HG02840 (cell line): ENCODE measurements around the gene TRAF3IP1.
"Not testable (repeated sequence)": the region's sequence is repeated elsewhere in the genome, so short reads cannot be mapped to it uniquely, and the experiment has no call there.

Experiments used
- ATAC-seq: cut with Tn5 transposase; IDR thresholded peaks from one replicate; pipeline ENCODE4 v1.9.1; 2021; ENCODE audit warnings: mild to moderate bottlenecking, moderate library complexity, moderate number of reproducible peaks; ENCODE audit not compliant: unreplicated experiment, low FRiP score

The TRAF3IP1 gene, protein sequence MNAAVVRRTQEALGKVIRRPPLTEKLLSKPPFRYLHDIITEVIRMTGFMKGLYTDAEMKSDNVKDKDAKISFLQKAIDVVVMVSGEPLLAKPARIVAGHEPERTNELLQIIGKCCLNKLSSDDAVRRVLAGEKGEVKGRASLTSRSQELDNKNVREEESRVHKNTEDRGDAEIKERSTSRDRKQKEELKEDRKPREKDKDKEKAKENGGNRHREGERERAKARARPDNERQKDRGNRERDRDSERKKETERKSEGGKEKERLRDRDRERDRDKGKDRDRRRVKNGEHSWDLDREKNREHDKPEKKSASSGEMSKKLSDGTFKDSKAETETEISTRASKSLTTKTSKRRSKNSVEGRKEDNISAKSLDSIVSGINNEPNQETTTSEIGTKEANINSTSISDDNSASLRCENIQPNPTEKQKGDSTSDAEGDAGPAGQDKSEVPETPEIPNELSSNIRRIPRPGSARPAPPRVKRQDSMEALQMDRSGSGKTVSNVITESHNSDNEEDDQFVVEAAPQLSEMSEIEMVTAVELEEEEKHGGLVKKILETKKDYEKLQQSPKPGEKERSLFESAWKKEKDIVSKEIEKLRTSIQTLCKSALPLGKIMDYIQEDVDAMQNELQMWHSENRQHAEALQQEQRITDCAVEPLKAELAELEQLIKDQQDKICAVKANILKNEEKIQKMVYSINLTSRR

DNA sequence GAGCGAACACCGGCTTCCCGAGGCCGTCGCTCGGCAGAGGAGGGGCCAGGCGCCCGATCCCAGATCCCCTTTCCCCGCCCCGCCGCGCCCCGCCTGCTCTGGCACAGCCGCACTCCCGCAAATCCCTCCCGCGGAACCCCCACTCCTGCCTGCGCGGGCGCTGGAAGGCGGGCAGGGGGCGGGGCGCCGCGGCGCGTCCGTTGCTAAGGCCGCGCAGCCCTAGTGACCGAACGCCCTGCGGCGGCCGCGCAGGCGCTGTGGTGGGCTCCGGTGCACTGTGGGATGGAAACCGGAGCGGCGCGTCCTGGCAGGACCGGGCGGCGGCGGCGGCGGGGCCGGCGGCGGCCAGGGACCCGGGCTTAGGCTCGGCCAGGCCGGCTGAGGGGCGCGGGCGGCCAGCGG lies at the start of gene TRAF3IP1:
Gene TRAF3IP1 (plus strand): TSS at position 273 of the 402 bp plus-strand sequence. CDS start 145 bp downstream, outside the sequence.
- ATAC-seq = peak; percentile 81

DNA sequence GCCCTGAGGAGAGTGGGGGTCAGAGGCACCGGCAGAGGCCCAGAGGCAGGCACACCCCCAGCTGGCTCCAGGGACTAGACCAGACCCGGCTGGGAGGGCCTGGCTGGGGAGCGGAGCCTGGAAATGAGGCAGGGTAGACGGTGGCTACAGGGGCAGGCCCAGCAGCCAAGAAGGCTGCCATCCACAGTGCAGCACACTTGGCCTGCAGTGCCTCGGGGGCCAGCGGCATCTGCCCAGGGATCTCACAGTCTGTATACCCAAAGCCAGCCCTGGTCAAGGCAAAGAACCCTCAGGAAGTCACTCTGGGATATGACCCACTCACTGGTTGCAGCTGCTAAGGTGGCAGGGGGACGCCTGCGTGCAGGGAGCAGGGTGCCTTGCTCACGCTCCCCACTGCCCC lies 49.7 kb upstream of the TRAF3IP1 start:
- no peak for ATAC-seq

DNA sequence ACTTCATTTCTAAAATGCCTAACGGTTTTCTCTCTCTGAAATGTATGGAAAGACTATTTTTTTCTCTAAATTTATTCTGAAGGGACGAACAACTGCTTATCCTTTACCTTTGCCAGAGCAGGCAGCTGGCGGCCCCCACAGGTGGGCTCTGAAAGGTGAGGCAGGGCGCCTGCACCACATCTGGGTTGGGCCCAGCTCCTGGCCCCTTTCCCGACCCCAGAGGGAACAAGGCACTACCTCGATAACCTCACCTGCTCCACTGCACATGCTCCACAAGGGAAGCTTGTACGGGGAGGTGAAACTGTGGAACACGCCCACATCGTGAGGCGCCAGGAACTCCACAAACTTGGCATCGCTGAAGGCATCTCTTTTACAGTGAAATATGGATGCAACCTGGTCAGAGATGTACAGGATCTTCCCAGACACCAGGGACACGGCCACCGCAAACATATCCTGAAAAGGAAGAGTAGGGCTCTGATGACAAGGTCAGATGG lies 49.2 kb upstream of the TRAF3IP1 start:
- no peak for ATAC-seq

DNA sequence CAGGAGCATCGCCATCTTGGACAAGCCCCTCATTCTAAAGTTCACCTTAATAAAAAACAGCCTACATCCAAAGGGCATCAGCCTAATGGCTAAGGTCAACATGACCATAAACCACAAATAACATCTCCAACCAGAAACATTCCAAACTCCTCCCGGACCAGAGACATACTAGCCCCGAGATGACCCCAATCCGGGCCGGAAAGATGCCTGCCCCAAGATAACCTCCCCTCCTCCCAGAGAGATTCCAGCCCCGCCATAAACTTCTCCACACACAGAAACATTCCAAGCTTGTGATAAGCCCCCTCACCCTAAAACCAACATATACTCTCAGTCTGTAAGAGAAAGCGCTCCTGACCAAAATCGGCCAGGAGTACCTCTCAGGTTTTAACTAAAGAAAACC lies 48.6 kb upstream of the TRAF3IP1 start:
- not testable (repeated sequence) for ATAC-seq

DNA sequence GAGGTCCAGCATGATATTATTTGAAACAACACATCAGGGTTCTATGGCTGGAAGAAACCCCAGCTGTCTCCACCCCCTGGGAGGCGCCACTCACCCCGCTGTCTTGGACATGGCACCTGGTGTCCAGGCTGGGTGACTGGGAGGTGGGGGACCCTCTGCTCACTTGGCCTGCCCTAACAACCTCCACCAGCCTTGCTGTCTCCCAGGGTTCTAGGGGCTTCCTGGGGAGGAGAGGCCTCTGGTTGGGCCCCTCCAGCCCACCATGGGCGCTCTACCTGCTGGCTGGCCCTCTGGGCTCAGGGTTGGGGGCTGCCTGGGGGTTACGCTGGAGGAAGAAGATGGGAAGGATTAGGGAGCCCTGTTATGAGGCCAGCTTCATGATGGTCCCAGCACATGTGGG lies 48.2 kb upstream of the TRAF3IP1 start:
- no peak for ATAC-seq

DNA sequence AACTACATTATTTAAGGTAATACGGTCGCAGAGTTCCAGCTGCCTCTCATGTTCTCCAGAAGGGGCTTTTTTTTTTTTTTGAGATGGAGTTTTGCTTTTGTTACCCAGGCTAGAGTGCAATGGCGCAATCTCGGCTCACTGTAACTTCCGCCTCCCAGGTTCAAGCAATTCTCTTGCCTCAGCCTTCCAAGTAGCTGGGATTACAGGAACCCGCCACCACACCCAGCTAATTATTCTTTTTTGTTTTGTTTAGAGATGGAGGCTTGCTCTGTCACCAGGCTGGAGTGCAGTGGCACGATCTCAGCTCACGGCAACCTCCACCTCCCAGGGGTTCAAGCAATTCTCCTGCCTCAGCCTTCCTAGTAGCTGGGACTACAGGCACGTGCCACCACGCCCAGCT lies 46.9 kb upstream of the TRAF3IP1 start:
- ATAC-seq = not testable (repeated sequence)

DNA sequence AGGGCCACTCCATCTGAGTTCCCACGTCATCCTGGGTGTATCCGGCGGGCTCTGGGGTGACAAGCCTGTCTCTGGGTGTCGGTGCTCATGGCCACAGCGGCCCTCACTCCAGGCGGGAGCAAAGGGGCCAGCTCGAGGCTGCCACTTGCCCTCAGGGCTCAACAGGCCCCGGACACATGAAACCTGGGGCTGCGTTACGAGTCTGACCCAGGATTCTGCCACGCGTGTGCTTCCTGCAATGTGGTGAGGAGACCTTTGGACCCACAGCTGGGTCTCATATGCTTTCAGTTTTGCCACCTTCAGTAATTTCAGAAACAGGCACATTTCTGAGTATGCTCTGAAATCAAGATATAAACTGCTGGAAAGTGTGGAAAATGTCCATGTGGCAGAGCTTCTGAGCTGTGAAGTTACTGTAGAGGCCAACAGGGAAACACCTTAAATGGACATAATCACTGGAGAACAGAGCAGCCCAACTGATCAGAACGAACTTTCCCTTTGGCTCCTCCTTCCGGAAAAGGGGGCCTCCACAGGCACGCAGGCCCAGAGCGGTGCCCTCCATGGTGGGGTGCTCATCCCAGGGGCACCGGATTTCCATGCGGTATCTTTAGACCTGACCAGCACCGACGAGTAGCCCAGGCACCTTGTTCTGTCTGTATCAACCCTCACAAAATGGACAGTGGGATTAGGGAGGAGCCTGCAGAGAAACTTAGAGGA lies 46.0 kb upstream of the TRAF3IP1 start:
- ATAC-seq = no peak

DNA sequence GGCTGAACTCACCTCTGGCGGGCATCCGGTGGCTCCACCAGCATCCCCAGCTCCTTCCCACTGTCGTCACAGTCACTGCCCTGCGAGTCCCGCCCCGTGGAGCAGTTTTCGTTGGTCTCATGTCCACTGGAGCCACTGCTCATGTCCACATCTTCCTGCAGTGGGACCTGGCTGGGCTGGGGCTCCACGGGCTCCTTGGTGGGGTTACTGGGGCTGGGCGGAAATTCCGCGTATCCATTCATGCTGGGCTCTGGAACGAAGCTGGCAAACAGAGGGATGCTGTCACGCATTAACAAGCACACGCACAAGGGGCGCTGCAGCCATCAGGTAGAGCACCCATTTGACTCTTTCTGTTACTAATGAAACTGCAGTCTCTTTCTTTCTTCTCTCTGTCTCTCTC lies 42.6 kb upstream of the TRAF3IP1 start:
- ATAC-seq = no peak

DNA sequence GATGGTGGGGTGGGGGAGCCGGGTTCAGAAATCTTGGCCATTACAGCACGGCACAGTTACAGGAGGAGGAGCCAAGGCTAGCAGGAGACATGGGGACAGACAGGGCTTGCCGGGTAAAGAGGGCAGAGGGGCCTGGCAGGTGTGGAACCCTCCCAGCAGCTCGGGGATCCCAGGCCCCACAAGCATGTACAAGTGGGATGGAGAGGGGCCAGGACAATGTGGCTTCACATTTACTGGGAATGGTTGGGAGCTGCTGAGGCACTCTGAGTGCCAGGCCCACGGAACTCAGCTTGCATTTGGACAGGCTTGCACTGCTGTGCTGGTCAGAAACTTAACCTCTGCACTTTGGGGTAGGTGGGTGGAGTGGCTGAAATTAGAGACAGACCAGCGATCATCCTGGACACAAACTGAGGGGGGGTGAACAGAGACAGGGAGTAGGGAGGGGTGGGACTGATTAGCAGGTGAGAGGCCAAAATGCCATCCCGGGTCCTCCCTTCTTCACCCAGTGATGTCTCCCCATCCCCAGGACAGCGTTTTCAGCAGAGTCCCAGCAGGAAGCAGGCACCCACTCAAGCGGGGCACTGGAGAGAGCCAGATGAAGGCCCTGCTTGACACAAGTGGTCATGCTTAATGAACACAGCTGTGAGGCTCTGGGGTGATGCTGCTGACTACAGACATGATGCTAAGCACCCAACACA lies 41.5 kb upstream of the TRAF3IP1 start:
- no peak for ATAC-seq

DNA sequence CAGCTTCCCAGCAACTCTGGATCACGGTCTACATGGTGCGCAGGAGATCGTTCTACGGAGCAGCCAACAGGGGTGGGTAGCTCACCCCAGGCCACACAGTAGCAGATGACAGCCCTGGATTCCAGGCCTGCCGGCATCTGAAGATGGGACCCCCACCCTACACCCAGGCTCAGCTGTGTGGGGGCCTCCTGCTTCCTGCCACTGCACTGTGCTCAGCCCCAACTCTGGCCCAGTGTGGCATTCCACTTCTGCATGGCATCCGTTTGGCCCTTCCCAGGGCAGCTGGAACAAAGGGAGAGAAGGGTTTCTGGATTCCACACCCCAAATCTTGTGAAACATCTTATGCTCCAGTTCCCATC lies 41.0 kb upstream of the TRAF3IP1 start:
- ATAC-seq = no peak

DNA sequence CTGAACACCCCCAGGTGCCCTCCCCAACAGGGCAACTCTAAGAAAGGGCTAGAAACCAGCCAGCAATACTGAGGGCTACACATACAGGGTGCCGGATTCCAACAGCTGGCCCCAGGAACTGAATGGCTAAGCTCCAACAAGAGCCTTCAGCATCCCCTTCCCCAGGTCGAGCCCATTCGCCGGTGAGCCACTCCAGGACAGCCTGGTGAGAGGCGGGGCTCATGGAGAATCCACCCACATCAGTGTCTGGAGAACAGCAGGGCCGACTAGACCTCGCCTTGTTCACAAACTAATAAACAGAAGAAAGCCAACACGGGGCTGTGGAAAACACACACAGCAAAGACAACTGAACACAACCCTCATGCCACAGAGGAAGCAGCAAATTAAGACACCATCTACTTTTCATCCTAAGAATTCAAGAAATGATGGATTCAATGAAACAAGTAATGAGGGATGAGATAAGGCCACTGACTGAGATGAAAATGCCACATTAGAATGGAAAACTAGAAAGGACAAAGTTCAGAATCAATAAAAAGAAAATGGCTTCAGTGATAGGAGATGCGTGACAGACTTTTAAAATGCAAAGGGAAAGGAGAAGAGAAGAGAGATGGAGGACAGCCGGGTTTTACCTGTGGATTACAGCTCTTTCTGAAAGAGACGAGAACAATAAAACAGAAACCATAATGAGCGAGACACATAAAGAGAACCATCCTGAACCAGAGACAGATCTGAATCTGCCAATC lies 40.1 kb upstream of the TRAF3IP1 start:
- ATAC-seq = no peak

DNA sequence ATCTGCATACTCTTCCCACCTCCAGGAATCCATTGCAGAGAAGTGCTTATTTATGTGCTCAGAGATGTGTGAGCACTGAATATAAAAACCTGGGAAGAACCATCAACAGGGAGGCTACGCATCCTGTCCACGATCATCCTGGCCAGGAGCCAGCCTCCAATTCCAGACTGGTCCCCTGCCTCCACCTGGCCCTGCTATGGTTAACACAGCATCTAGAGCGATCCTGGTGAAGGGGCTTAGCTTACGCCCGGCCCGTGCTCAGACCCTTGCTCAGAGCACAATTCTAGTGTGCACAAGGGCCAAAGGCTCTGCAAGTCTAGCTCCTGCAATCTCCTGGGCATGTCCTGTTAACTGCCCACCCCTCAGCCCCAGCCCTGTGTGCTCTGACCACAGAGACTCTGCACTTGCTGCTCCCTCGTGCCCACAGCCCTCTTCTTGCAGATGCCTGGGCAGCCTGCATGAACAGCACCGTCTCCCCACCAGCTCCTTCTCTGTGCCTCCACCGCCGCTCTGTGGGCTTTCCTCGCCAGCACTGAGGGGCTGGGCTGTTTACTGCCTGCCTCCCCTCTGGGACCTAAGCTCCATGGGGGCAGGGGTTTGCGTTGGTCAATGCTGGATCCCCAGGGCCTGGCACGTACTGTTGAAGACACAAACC lies 38.4 kb upstream of the TRAF3IP1 start:
- ATAC-seq = no peak

DNA sequence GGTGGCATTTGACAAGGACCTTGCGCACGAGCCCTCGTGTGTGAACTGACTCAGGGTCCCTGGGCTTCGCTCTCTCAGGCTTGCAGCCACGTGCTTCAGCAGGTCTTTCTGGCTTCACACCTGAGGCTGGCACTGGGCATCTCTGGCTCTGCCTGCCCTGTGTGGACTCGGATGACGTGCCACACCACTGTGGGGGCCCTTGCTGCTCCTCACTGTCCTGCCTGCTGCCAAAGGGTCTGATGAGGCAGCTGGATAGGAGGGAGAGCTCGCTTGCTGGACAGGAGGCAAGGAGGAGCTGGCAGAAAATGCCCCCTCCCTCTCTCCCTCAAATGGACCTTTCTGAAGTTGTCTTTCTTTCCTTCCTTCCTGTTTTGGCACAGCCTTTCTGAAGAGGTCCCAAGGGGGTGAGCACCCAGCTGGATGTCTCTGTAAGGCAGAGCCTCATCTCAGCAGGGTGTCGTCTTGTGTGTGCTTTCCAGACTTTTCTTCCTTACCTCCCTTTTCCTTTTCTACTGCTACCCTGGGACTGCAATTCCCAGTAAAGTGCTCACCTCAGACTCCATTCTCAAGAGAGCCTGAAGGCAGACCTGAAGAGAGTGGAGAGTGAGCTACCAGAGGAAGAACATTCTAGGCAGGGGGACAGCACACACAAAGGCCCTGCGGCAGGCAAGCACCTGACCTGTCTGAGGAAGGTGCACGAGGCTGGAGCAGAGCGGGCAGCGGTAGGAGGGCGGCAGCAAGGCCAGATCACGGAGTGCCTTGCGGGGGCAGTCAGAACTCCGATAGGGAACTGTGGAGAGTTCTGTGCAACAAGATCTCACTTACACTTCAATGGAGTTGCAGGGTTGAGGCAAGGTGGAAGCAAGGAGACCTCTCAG lies 37.2 kb upstream of the TRAF3IP1 start:
- ATAC-seq = no peak

DNA sequence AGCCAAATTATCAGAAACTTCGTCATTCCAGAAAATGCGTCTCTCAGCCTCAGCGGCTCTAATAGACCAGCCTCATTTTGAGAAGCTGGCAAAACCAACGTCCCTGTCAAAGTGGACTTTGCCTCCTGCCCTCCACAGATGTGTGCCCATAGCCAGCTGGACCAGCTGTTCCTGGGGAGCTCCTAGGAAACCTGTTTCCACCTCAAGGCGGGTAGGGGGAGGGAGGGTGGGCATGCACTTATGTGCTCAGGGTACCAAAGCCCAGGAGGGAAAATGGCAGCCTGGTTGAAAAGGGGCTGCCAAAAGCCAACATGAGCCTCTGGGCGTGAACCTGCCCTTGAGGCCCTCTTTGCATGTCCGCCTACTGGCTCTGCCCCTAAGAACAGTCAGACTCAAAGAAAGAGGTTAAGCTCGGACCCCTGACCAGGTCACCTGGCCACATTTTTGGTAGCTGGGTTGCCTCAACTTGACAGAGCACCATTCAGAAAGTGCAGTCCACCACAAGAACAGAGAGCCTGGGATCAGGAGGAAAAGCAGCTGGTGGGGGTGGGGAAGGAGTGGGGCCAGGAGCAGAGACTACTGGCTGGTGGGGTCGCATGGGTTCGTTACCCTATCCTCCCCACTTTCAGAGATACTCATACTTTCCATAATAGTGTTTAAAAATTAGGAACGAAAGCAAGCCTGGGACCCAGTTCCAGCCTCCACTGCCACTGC lies 35.4 kb upstream of the TRAF3IP1 start:
- ATAC-seq = no peak

DNA sequence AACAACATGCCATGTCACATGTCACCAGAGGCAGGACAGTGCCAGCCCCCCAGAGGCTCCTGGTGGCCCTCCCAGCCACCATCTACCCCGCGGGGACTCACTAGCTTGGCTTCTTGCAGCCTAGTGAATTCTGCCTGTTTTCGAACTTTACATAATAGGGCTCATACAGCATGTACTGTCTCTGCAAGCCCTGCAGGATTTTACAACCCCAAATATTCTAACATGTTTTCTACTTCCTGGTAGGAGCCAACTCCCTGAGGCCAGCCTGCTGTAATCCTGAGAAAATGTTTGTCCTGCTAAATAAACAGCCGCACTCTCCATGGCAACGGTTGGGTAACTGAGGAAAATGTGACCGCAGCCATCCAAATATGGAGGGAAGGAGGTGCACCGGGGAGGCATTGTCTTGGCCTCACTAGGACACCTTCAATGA lies 34.6 kb upstream of the TRAF3IP1 start:
- no peak for ATAC-seq

DNA sequence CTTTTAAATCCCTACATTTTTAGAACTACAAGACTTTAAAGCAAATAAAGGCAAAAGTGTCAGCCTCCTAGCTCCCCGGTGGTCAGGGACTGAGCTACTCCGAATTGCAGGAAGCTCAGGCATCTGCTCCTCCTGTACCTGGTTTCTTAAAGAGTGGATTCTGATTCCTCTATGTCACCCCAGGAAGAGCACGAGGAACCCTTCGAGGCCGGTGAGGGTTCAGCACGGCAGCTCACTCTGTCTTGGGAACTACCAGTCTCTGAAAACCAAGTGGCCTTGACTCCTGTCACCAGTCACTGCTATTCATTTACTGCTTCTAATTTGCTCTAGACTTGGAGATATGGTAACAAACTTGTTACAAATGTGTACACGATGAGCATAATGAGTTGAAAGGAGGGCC lies 34.2 kb upstream of the TRAF3IP1 start:
- ATAC-seq = no peak

DNA sequence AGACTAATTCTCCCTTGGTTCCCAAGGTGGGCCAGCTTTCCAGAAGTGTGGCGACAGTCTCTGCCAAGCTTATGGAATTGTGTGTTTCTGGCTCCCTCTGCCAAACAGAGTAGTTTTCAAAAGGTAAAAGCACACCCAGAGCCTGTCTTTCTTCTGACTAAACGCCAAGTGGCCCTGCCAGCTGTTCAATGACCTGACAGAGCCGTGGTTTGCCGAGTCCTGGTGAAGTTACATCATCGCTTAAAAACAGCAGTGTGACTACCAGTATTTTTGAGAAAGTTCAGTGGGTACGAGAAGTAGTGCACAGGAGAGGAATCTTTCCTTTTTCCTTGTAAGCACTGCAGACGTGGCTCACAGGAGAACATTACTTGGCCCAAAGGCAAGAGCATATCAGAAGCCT lies 33.8 kb upstream of the TRAF3IP1 start:
- ATAC-seq = no peak
